Skeletal muscle satellite cell (primary cell): ENCODE measurements around the gene CHAF1A.

ENCODE experiments used
- H3K27me3 ChIP-seq: 2 replicates; pipeline ENCODE4 v1.7.0; 2013; ENCODE audit warnings: low read length; ENCODE audit not compliant: control insufficient read depth, insufficient read depth
- H3K36me3 ChIP-seq: 2 replicates; pipeline ENCODE4 v1.7.0; 2013; ENCODE audit warnings: mild to moderate bottlenecking, control low read depth, low read length; ENCODE audit not compliant: insufficient read depth
- H3K4me1 ChIP-seq: 2 replicates; pipeline ENCODE4 v1.7.0; 2013; ENCODE audit warnings: low read length; ENCODE audit not compliant: control insufficient read depth, insufficient read depth
- H3K4me2 ChIP-seq: 2 replicates; pipeline ENCODE4 v1.7.0; 2013; ENCODE audit warnings: mild to moderate bottlenecking, low read length
- H3K4me3 ChIP-seq: 2 replicates; pipeline ENCODE4 v1.7.0; 2013; ENCODE audit warnings: low read length
- H3K9ac ChIP-seq: 2 replicates; pipeline ENCODE4 v1.7.0; 2013; ENCODE audit warnings: mild to moderate bottlenecking, low read depth, low read length, moderate library complexity
- H3K9me3 ChIP-seq: replicated peaks from 2 replicates; pipeline ENCODE4 v1.7.0; 2013; ENCODE audit warnings: mild to moderate bottlenecking, control low read depth, low read length

The CHAF1A gene

GRCh38 chr19:4436231-4436630, 33.8 kb downstream of the CHAF1A start:
- no peaks in the 10 kb centered on the region for H3K27me3 ChIP-seq
- H3K4me2 ChIP-seq, result no peak overlapping the region
- H3K4me1 ChIP-seq, result no peaks in the 10 kb centered on the region
- no peaks in the 10 kb centered on the region for H3K9me3 ChIP-seq
- no peak overlapping the region for H3K4me3 ChIP-seq
- H3K36me3 ChIP-seq, result peaks cover 30% of the 10 kb centered on the region
- H3K9ac ChIP-seq, result no peak overlapping the region

GRCh38 chr19:4437103-4437502, 34.7 kb downstream of the CHAF1A start:
- peaks cover 22% of the 10 kb centered on the region for H3K36me3 ChIP-seq

GRCh38 chr19:4439243-4439642, 36.8 kb downstream of the CHAF1A start:
- Histone ChIP-seq H3K4me1 (no peaks in the 10 kb centered on the region), H3K27me3 (no peaks in the 10 kb centered on the region), H3K36me3 (peaks cover 20% of the 10 kb centered on the region), H3K9me3 (no peaks in the 10 kb centered on the region), H3K4me2 (no peak overlapping the region), H3K9ac (no peak overlapping the region), H3K4me3 (no peak overlapping the region)

More at GRCh38 chr19:4437103-4437502, 34.7 kb downstream of the CHAF1A start:
- Histone ChIP-seq H3K9me3 (no peaks in the 10 kb centered on the region), H3K4me1 (no peaks in the 10 kb centered on the region), H3K27me3 (no peaks in the 10 kb centered on the region), H3K4me3 (no peak overlapping the region), H3K4me2 (no peak overlapping the region), H3K9ac (no peak overlapping the region)

- Histone ChIP-seq H3K4me3 (no peak overlapping the region), H3K36me3 (peaks cover 44% of the 10 kb centered on the region), H3K9me3 (no peaks in the 10 kb centered on the region)
Measured at GRCh38 chr19:4441994-4442818, 39.8 kb downstream of the CHAF1A start.

GRCh38 chr19:4442819-4443146, 40.3 kb downstream of the CHAF1A start:
- H3K4me2 ChIP-seq, result no peak overlapping the region
- no peak overlapping the region for H3K9ac ChIP-seq
- H3K27me3 ChIP-seq, result no peaks in the 10 kb centered on the region
- no peaks in the 10 kb centered on the region for H3K9me3 ChIP-seq
- H3K4me3 ChIP-seq, result no peak overlapping the region
- no peaks in the 10 kb centered on the region for H3K4me1 ChIP-seq
- peaks cover 49% of the 10 kb centered on the region for H3K36me3 ChIP-seq

More at GRCh38 chr19:4441994-4442818, 39.8 kb downstream of the CHAF1A start:
- H3K4me2 ChIP-seq, result no peak overlapping the region
- no peaks in the 10 kb centered on the region for H3K27me3 ChIP-seq
- H3K4me1 ChIP-seq, result no peaks in the 10 kb centered on the region
- no peak overlapping the region for H3K9ac ChIP-seq

- peaks cover 53% of the 10 kb centered on the region for H3K36me3 ChIP-seq
- no peaks in the 10 kb centered on the region for H3K4me1 ChIP-seq
- H3K4me2 ChIP-seq, result no peak overlapping the region
Measured at GRCh38 chr19:4443188-4443587, 40.7 kb downstream of the CHAF1A start.

GRCh38 chr19:4443966-4444764, 41.7 kb downstream of the CHAF1A start:
- Histone ChIP-seq H3K9me3 (no peaks in the 10 kb centered on the region), H3K9ac (no peak overlapping the region), H3K4me2 (no peak overlapping the region), H3K4me1 (no peaks in the 10 kb centered on the region), H3K27me3 (no peaks in the 10 kb centered on the region), H3K4me3 (no peak overlapping the region), H3K36me3 (peaks cover 63% of the 10 kb centered on the region)

More at GRCh38 chr19:4443188-4443587, 40.7 kb downstream of the CHAF1A start:
- no peak overlapping the region for H3K9ac ChIP-seq
- no peaks in the 10 kb centered on the region for H3K27me3 ChIP-seq
- H3K4me3 ChIP-seq, result no peak overlapping the region
- no peaks in the 10 kb centered on the region for H3K9me3 ChIP-seq

GRCh38 chr19:4444765-4445741, 42.6 kb downstream of the CHAF1A start:
- Histone ChIP-seq H3K9me3 (no peaks in the 10 kb centered on the region), H3K4me3 (no peak overlapping the region), H3K9ac (no peak overlapping the region), H3K4me1 (no peaks in the 10 kb centered on the region), H3K27me3 (no peaks in the 10 kb centered on the region), H3K4me2 (no peak overlapping the region), H3K36me3 (peaks cover 65% of the 10 kb centered on the region)

- Histone ChIP-seq H3K4me2 (no peak overlapping the region), H3K36me3 (peaks cover 66% of the 10 kb centered on the region), H3K4me1 (no peaks in the 10 kb centered on the region), H3K4me3 (no peak overlapping the region), H3K9ac (no peak overlapping the region), H3K9me3 (no peaks in the 10 kb centered on the region), H3K27me3 (no peaks in the 10 kb centered on the region)
Measured at GRCh38 chr19:4445963-4446703, 43.7 kb downstream of the CHAF1A start.

- Histone ChIP-seq H3K4me2 (no peak overlapping the region), H3K36me3 (peaks cover 70% of the 10 kb centered on the region), H3K27me3 (no peaks in the 10 kb centered on the region), H3K4me3 (no peak overlapping the region), H3K9ac (no peak overlapping the region), H3K4me1 (no peaks in the 10 kb centered on the region), H3K9me3 (no peaks in the 10 kb centered on the region)
Measured at GRCh38 chr19:4446704-4447200, 44.3 kb downstream of the CHAF1A start.
